OCI-LY3 (cell line): ENCODE measurements around the gene ELAVL3.
"Not testable (repeated sequence)": the region's sequence is repeated elsewhere in the genome, so short reads cannot be mapped to it uniquely, and the experiment has no call there.

ENCODE experiments used
- H2AFZ ChIP-seq: fragments of 200-600, 300-600 bp; shearing (Covaris generic); 2 replicates; pipeline ENCODE4 v1.6.0; 2014; ENCODE audit warnings: antibody characterized with exemption, low read depth, low read length
- H3K27ac ChIP-seq: fragments of 200-600, 300-600 bp; sonication (generic); 2 replicates; pipeline ENCODE4 v1.5.1; 2014; ENCODE audit warnings: mild to moderate bottlenecking, low read length, moderate library complexity, mixed read lengths
- H3K27me3 ChIP-seq: fragments of 200-600, 300-600 bp; sonication (generic); 2 replicates; pipeline ENCODE4 v1.6.1; 2014; ENCODE audit warnings: low read depth, low read length, mixed read lengths
- H3K36me3 ChIP-seq: fragments of 200-600, 300-600 bp; sonication (generic); replicated peaks from 2 replicates; pipeline ENCODE3; 2014; ENCODE audit warnings: low read depth, low read length, mixed read lengths
- H3K4me1 ChIP-seq: fragments of 300-600, 200-600 bp; sonication (generic); 2 replicates; pipeline ENCODE4 v1.6.1; 2014; ENCODE audit warnings: low read length, mixed read lengths
- H3K4me2 ChIP-seq: fragments of 200-600, 300-600 bp; sonication (generic); 2 replicates; pipeline ENCODE4 v1.6.1; 2014; ENCODE audit warnings: low read length, mixed read lengths
- H3K4me3 ChIP-seq: fragments of 300-600, 200-600 bp; sonication (generic); 2 replicates; pipeline ENCODE4 v1.5.1; 2014; ENCODE audit warnings: antibody characterized with exemption, mild to moderate bottlenecking, low read length, moderate library complexity
- H3K79me2 ChIP-seq: fragments of 300-600, 200-600 bp; shearing (Covaris generic); 2 replicates; pipeline ENCODE4 v1.6.1; 2014; ENCODE audit warnings: mild to moderate bottlenecking, low read length, mixed read lengths
- H3K9ac ChIP-seq: fragments of 300-600, 200-600 bp; shearing (Covaris generic); 2 replicates; pipeline ENCODE4 v1.6.0; 2014; ENCODE audit warnings: mild to moderate bottlenecking, low read length, moderate library complexity
- H3K9me3 ChIP-seq: fragments of 200-600, 300-600 bp; shearing (Covaris generic); 2 replicates; pipeline ENCODE4 v1.6.1; 2014; ENCODE audit warnings: low read length, mixed read lengths; ENCODE audit not compliant: insufficient read depth
- H4K20me1 ChIP-seq: fragments of 200-600, 300-600 bp; sonication (generic); 2 replicates; pipeline ENCODE4 v1.6.1; 2016; ENCODE audit warnings: low read length, mixed read lengths; ENCODE audit not compliant: insufficient read depth
- CTCF ChIP-seq: fragments of 200-600, 300-600 bp; sonication (generic); IDR thresholded peaks from 2 replicates; pipeline ENCODE4 v1.5.1; 2014; ENCODE audit warnings: antibody characterized with exemption, low read length, low read depth
- EZH2phosphoT487 ChIP-seq: fragments of 200-600 bp; shearing (Covaris generic); IDR thresholded peaks from 2 replicates; pipeline ENCODE4 v1.6.1; 2018; ENCODE audit warnings: antibody characterized with exemption, mixed run types, low read depth

Gene ELAVL3

GRCh38 chr19:11457115-11457514, 23.7 kb downstream of the ELAVL3 start:
- no peak overlapping the region for H3K4me3 ChIP-seq
- H3K79me2 ChIP-seq: peaks cover 26% of the 10 kb centered on the region
- no peak overlapping the region for H3K27ac ChIP-seq
- H4K20me1 ChIP-seq: no peaks in the 10 kb centered on the region
- TF ChIP-seq CTCF (no peak), EZH2phosphoT487 (no peak)
- no peaks in the 10 kb centered on the region for H3K27me3 ChIP-seq
- H3K4me1 ChIP-seq: peaks cover 7% of the 10 kb centered on the region
- H3K36me3 ChIP-seq: no peaks in the 10 kb centered on the region
- no peak overlapping the region for H3K9ac ChIP-seq
- H3K9me3 ChIP-seq: no peaks in the 10 kb centered on the region
- H3K4me2 ChIP-seq: no peak overlapping the region
- H2AFZ ChIP-seq: no peak overlapping the region

- H3K79me2 ChIP-seq: peaks cover 26% of the 10 kb centered on the region
These were observed 24.2 kb downstream of the ELAVL3 start for GRCh38 chr19:11456659-11457058.

GRCh38 chr19:11455233-11455554, 25.7 kb downstream of the ELAVL3 start:
- H3K4me2 ChIP-seq, H4K20me1 ChIP-seq, H3K9me3 ChIP-seq, H3K9ac ChIP-seq, H3K27ac ChIP-seq, H2AFZ ChIP-seq, H3K36me3 ChIP-seq, H3K4me3 ChIP-seq, H3K27me3 ChIP-seq: not testable (repeated sequence)
- Histone ChIP-seq H3K4me1 (peaks cover 17% of the 10 kb centered on the region), H3K79me2 (peaks cover 26% of the 10 kb centered on the region)

More at GRCh38 chr19:11456659-11457058, 24.2 kb downstream of the ELAVL3 start:
- H3K27ac ChIP-seq: no peak overlapping the region
- no peak overlapping the region for H3K4me3 ChIP-seq
- TF ChIP-seq CTCF (no peak), EZH2phosphoT487 (no peak)
- peaks cover 11% of the 10 kb centered on the region for H3K4me1 ChIP-seq
- H4K20me1 ChIP-seq: no peaks in the 10 kb centered on the region
- H3K36me3 ChIP-seq: no peaks in the 10 kb centered on the region
- no peak overlapping the region for H3K4me2 ChIP-seq
- H3K27me3 ChIP-seq: no peaks in the 10 kb centered on the region
- no peak overlapping the region for H2AFZ ChIP-seq
- no peak overlapping the region for H3K9ac ChIP-seq
- H3K9me3 ChIP-seq: no peaks in the 10 kb centered on the region

GRCh38 chr19:11453468-11454341, 27.1 kb downstream of the ELAVL3 start:
- Histone ChIP-seq H2AFZ (peak overlapping the region; percentile 13; the same call in 1 of the 2 replicates), H3K36me3 (peaks cover 12% of the 10 kb centered on the region), H3K4me1 (peaks cover 17% of the 10 kb centered on the region), H3K9ac (peak overlapping the region; percentile 88), H3K27ac (peak overlapping the region; percentile 60), H3K4me2 (peak overlapping the region; percentile 63), H3K4me3 (peak overlapping the region; percentile 82), H3K9me3 (no peaks in the 10 kb centered on the region), H3K79me2 (peaks cover 26% of the 10 kb centered on the region), H3K27me3 (no peaks in the 10 kb centered on the region), H4K20me1 (no peaks in the 10 kb centered on the region)
- no peak for TF ChIP-seq EZH2phosphoT487
- peak; percentile 81 for TF ChIP-seq CTCF
